Myocyte (in vitro differentiated cells): ENCODE results near the gene ADPGK. TPM values are rescaled to one million over a fixed set of nuclear protein-coding genes. Genes with fewer than 3 reads are reported as not detected.
A peak's percentile ranks its signal among the peaks of the same experiment; 100 is the strongest.

Experiments used
- DNase-seq: peaks from one replicate; pipeline ENCODE4 v3.0.0-alpha.2; 2012; ENCODE audit warnings: low read depth
- total RNA-seq: library from RNA; depleted of rRNA; stranded (reverse); fragments of >200 nt; gene quantifications from 2 replicates; pipeline ENCODE4 v1.2.3, GENCODE V29; 2014

ADPGK gene
- total RNA-seq, 1 donor from 2014 or later = 40.1 TPM

DNA sequence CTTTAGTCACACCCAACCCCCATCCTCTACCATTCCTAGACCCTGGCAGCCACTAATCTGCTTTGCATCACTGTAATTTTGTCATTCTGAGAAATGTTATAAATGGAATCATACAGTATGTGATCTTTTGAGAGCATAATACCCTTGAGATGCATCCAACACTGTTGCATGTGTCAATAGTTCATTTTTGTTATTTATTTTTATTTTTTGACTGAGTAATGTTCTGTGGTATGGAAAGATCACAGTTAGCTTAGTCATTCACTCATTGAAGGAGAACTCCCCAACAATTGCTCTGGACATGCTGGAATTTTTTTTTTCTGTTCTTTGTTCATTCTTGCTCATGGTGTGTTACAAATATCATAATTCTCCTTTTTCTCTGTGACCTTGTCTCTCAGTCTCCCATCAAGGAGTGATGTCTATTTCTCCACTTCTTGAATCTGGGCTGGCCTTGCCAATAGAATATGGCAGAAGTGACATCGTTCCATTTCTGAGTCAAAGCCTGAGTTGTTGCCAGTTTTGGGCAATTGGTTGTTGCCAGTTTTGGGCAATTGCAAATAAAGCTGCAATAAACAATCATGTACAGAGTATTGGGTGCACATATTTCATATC, 6.8 kb upstream of the ADPGK start:
- DNase-seq = peak; percentile 5

DNA sequence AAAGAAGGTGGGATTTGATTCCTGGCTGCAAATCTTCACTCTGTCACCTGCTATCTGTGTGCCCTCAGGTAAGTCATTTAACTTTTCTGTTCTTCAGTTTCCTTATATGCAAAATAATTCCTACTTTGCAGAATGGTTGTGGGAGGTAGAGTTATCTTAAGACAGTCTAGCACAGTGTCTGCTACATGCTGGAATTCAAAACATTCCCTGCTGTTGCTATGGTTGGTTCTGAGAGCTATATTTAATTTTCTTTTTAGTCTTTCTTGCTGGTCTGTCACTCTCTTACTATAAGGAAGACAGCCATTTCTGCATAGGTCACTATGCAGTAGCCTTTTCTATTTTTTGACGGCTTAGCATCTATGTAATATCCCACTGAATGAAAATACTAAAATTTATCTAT, 4.0 kb upstream of the ADPGK start:
- peak; percentile 12 for DNase-seq

DNA sequence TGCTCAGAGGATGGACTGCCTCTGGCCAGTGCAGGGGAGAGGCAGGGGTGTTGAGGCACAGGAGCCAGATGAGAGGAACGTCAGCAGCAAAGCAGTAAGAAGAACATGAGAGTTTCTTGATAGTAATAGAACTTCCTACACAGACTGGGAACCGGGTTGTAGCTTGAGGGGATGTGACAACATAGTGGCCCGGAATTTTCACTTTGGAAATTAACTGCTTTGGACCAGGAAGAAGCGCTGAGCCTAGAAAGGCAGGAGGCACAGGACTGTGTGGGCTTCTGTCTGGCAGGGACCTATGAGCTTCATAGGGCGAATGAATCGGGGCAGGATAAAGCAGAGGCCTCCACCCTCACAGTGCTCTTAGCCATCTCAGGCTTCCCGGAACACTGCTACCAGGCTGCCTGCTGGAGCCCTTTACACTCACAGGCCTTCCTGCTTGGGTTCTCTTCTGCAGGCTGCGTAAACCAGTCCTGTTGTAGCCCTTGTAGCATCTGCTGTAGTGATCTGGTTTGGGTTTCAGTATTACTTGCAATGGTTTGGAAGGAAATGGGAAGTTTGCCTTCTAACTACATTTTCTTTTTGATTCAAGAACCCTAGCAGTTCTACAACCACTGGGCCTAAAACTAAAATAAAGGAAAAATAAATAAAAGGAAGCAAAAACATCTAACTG, 3.3 kb upstream of the ADPGK start:
- no peak for DNase-seq

DNA sequence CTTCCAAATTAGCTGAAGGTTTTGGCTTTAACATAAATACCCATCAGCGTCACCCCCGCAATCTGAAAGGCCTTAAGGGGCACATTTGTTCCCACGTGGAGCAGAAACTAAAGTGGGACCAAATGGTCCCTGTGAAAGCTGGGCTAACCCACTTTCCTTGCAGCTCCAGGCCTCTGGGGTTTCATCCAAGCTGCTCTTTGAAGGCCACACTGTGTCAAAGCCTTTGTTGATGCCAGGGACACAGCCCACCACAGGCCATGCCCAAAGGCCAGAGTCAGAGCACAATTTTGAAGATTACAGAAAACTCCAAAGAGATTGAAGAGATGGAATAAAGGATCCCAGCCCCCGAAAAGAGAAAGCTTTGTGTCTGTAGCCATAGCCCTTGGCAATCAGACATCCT, 2.7 kb upstream of the ADPGK start:
- no peak for DNase-seq

DNA sequence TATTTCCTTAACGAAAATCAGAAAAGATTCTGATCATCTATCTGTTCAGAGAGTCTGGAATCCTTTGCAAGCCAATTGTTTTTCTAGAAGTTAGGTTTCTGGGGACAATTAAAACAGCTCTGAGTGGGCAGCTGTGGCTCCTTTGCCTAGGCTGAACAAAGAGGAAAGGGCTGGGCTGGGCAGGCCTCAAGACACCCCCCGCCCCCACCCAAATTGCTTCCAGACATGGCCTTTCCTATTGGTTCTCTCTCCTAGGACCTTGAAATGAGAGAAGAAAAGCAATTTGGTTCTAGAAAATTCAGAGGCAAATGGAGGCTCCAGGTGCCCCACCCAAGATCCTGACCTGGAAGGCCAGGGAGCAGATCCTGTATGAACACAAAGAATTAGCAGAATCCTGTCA, 2.3 kb upstream of the ADPGK start:
- no peak for DNase-seq

DNA sequence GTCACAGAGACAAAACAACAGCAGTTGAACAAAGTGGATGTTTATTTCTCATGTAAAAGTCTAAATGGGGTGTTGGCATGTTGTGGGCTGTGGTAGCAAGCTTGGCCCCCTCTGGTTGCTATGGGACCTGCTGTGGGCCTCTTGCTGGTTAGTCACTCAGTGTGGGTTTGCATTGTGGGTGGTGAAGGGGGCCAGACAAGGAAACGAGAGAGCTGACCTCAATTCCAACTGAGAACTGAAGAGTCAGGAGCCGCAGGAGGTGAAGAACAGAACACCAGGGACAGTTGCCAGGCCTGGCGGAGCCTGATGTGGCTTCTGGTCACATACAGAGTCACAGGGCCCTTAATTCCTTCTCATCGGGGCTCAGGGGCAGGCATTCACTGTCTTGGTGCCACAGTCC, 1.9 kb upstream of the ADPGK start:
- peak; percentile 92 for DNase-seq

DNA sequence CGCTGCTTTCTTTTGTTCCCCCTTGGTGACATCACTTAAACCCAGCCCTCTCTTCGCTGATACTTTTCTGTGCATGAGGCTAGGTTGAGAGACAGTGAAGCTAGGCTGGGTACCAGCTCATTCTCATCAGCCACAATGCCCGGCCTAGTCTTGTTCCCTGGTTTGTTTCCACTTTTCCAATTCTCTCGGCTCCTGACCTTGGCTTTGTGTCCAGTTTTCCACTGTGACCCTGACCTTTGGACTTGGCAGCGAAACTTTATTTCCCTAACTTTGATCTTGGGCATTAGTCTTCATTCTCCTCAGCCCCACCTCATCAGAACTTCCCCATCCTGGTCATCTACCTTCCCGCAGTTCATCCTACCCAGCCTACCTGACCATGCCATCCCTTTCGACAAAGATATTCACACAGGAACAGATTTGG, 908 bp upstream of the ADPGK start:
- no peak for DNase-seq

DNA sequence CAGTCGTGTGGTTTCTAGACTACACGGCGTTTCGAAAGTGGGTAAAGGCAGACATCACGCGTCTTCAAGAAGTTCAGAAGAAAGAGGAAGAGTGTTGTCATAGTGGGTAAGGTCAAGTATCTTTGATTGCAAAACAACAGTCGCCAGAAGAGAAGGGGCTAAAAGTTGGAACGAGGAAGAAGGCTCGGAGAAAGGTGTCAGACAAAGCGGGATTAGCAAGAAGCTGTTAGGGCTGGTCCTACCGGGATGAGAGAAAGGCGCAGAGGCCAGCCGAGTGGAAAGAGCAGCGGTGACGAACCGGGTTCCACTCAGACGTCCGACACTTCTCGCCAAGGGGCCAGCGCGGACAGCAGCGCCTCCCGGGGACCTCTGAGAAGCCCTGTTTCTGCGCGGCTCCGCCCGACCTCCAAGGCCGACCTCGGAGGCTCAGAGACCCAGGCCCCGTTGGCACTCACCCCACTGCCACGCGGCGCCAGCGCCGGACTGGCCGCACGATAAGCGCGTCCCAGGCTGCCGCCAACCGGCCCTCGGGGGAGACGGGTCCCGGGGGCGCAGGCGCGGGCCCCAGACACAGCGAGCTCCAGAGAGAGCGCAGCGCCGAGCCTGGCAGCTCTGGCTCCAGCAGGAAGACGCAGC, 436 bp downstream of the ADPGK start:
- DNase-seq = no peak

DNA sequence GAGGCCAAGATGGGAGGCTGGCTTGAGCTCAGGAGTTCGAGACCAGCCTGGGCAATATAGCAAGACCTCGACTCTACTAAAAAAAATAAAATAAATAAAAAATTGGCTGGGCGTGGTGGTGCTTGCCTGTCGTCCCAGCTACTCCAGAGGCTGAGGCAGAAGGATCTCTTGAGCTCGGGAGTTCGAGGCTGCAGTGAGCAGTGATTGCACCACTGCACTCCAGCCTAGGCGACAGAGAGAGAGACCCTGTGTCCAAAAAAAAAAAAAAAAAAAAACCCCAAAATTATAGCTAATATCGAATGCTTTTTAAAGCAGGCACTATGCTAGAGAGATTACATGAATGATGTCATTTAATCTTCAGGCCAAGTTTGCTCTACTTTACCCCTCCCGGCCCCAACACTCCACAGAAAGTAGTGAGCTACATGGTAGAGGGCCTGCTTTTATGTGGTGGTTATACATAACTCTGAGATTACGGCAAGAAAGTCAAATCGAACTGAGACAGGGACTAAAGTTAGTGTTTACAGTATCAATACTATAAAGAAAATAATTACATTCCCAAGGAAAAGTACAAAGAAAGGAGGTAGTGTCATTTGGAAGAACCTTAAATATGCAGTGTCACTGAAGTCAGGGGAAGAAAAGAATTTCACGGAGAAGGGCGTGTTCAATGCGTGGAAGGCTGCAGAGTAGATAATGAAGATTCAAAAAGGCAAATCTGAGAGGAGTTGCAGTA, 1.1 kb downstream of the ADPGK start:
- DNase-seq = peak; percentile 6

DNA sequence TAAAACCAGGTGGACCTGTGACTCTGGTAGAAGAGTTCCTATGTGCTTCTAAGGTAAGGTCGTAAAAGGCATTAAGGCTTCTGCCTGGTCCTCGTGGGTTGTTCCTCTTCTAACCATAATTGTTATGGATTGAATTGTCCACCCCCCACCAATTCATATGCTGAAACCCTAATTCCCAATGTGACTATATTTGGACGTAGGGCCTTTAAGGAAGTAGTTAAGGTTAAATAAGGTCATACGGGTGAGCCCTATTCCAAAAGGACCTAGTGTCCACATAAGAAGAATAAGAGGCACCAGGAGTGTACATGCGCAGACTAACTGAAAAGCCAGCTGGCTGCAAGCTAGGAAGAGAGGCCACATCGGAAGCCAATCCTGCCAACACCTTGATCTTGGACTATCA, 1.9 kb downstream of the ADPGK start:
- no peak for DNase-seq

DNA sequence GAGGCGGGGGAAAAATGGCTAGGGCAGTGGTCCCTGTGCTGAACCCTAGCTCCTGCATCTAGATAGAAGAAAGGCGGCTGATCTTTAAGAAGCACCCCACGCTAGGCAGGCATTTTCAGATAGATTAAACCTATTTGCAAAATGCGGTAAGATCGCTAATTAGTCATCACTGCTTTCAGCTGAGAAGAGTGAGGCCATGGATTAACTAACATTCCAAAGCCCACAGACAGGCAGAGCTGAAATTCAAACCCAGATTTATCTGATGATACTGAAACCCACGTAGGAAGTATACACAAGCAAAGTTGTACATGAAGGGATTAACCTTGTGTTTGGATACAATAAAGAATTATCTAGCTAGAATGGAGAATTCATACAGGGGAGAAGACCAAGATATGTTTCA, 4.8 kb downstream of the ADPGK start:
- no peak for DNase-seq

DNA sequence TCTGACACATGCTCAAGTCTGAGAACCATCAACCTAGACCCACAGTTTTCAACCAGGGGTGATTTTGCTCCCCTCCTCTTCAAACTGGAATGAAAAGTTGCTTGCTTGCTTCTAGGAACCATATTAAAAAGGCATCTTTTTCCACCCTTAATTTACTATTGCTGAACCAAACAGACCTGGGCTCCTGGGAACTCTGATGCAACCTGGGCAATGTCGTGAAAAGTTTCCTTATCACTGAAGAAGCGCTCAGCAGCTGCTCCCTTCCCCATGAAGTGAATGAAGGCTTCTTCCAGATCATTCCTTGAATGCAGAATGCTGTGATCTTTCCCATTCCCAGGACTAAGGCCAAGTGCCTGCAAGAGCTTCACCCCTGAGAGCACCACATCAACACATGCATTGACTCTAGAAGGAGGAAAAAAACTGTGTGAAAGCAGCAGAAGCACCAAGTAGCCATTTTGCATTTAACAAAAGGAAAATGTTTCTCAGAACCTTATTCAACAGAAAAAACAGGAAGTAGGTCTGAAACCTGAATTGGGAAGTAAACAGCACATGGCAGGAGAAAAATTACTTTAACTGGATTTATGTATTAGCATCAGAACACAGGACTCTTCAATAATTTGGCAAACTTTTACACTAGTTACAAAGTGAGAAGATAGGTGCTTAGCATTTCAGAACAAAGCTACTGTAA, 8.7 kb downstream of the ADPGK start:
- DNase-seq = no peak

DNA sequence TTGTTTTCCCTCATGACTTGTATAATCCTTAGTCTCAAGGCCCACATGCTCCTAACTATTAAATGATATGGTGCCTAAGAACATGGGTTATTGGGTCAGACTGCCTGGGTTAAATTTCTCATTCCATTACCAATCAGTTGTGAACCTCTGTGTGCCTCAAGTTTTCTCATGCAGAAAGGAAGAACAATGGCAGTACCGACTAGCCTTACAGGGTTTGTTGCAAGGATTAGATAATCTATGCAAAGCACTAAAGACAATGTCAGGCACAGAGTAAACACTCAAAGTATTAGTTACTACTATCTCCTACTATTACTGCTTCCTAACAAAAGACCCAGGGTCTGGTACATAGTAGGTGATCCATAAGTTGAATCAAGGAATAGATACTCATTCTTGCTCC, 12.2 kb downstream of the ADPGK start:
- no peak for DNase-seq

DNA sequence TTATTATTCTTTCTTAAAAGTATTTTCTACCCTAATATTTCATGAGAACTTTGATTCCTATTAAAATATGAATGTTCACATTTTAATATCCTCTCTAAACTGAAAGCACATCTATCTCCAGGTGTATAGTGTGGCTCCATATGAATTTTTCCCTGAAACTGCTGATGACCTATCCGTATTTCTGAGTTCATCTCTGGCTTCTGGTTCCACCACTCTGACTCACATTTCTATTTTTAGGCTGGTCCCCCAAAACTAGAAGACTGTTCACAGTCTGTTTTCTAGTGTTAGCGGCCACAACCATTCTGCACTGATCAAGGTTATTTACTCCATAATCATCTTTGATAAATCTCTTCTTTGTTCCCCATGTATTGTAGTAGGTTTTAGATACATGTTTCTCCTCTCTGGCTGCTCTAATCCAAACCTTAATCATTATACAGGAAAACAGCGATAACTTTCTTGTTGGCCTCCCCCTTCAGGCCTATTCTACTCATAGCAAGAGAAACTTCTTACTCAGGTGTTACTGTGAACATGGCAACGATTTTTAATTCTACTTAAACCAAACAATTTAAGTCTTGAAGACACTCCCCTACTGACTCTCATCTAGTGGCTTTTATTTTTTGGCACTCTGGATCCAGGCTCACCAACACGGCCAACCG, 12.8 kb downstream of the ADPGK start:
- peak; percentile 11 for DNase-seq

DNA sequence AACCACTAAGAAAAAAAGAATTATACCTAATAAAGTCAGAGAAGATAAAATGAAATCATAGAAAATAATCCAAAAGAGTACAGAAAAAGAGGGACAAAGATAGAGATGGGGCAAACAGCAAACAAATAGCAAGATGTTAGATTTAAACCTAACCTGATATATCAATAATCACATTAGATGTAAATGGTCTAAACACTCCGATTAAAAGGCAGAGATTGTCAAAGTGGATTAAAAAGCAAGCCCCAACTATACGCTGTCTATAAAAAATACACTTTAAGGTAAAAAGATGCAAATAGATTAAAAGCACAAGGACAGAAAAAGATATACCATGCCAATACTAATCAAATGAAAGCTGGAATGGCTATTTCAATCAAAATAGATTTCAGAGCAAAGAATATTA, 16.8 kb downstream of the ADPGK start:
- no peak for DNase-seq

DNA sequence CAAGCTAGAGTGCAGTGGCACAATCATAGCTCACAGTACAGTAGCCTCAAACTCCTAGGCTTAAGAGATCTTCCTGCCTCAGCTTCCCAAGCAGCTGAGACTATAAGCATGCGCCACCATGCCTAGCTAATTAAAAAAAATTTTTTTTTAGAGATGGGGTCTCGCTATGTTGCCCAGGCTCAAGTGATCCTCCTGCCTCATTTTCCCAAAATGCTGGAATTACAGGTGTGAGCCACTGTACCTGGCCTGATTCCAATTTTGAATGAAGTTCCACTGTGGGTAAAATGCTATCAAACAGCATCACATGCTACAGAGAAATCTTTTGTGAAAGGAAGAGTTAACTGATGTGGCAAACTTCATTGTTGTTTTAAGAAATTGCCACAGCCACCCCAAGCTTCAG, 17.5 kb downstream of the ADPGK start:
- no peak for DNase-seq

DNA sequence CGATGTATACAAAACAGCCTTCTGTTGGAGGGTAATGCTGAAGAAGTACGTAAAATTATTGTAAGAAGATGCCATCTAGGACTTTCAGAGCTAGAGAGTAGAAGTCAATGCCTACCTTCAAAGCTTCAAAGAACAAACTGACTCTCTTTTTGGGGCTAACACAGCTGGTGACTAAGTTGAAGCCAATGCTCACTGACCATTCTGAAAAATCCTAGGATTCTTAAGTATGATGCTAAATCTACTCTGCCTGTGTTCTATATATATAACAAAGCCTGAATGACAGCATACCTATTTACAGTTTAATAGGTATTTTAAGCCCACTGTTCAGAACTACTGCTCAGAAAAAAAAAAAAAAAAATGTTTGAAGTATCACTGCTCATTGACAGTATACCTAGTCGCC, 18.9 kb downstream of the ADPGK start:
- peak; percentile 53 for DNase-seq

DNA sequence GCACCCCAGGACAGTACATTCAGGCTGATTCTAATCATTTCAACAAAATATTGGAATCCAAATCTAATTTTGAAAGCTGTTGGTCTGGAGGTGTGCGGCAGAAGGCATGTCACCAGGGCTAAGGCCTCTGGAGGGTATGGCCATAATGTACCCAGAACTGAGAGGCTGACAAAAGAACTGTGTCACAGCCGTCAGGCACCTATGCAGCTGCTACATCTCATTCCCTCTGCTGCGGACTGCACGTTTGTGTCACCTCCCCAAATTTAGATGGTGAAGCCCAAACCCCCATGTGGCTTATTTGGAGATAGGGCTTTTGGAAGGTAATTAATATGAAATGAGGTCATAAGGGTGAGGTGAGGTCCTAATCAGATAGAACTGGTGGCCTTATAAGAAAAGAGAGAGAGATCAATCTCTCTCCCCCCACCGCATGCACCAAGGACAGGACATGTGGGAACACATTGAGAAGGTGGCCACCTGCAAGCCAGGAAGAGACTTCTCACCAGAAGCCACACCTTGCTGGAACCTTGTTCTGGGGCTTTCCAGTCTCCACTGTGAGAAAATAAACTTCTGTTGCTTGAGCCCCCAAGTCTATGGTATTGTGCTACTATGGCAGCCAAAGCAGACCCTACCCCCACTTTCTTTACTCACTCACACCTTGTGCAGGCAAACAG, 22.8 kb downstream of the ADPGK start:
- no peak for DNase-seq

DNA sequence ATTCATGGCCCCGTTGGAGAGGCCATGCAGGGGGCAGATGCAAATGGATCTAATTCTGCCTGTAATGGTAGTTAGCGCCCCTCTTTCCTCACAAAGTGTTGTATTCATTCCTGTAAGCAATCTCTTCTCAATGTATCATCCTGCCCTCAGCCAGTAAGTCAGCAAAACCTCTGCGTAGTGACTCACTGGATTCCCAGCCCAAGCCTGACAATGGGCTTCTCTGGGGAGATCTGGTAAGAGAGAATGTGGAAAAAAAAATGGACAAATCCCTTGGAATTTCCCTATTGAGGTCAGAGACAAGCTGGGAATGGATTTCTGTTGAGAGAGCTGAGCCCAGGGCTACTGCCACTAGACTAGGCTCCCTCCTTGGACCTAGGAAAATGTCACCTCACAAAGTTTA, 25.4 kb downstream of the ADPGK start:
- peak; percentile 84 for DNase-seq

DNA sequence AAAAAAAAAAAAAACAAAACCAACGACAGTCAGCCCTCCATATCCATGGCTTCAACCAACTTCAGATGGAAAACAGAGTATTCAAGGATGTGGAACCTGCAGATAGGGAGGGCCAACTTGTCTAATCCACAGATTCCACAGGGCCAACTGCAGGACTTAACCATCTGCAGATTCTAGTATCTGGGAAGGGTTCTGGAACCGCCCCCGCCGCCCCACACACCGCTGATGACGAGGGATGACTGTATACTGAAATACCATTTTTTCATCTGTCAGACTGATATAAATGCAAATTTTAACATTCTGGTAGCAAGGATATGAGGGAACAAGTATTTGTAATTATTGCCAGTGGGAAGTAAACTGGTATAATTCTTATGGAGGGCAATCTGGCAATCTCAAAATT, 29.5 kb downstream of the ADPGK start:
- no peak for DNase-seq
